NCI-H146 treated with DMSO at 0.1 percent for 48 hours (cell line): ENCODE results near the gene C16orf87.
A peak's percentile ranks its signal among the peaks of the same experiment; 100 is the strongest.
"Not testable (repeated sequence)": the region's sequence is repeated elsewhere in the genome, so short reads cannot be mapped to it uniquely, and the experiment has no call there.

Experiments
- DNase-seq: peaks from one replicate; lab custom pipeline; 2025; ENCODE audit not compliant: unreplicated experiment; lab: John Stamatoyannopoulos, UW

Gene C16orf87

GRCh38 chr16:46830902-46831647 lies at the start of gene C16orf87:
TSS of gene C16orf87 (minus strand) at chr16:46831180. CDS start at chr16:46831149, 31 bp downstream.
- peak; percentile 60 for DNase-seq

GRCh38 chr16:46875243-46875642 lies 44.3 kb upstream of the C16orf87 start:
- DNase-seq: no peak

- DNase-seq: no peak
Observed at GRCh38 chr16:46873201-46873600, 42.2 kb upstream of the C16orf87 start.

GRCh38 chr16:46871597-46871996 lies 40.6 kb upstream of the C16orf87 start:
- DNase-seq: no peak

- DNase-seq: not testable (repeated sequence)
Observed at GRCh38 chr16:46868891-46869290, 37.9 kb upstream of the C16orf87 start.

GRCh38 chr16:46867486-46867885 lies 36.5 kb upstream of the C16orf87 start:
- DNase-seq: not testable (repeated sequence)

GRCh38 chr16:46866286-46866685 lies 35.3 kb upstream of the C16orf87 start:
- DNase-seq: no peak

- DNase-seq: no peak
Observed at GRCh38 chr16:46862555-46863447, 31.8 kb upstream of the C16orf87 start.

GRCh38 chr16:46859719-46860152 lies 28.8 kb upstream of the C16orf87 start:
- DNase-seq: no peak

GRCh38 chr16:46858151-46858550 lies 27.2 kb upstream of the C16orf87 start:
- DNase-seq: no peak

GRCh38 chr16:46857368-46857945 lies 26.5 kb upstream of the C16orf87 start:
- peak; percentile 11 for DNase-seq

- no peak for DNase-seq
Observed at GRCh38 chr16:46855389-46855788, 24.4 kb upstream of the C16orf87 start.

- DNase-seq: no peak
Observed at GRCh38 chr16:46854846-46855245, 23.9 kb upstream of the C16orf87 start.

- DNase-seq: peak; percentile 26
Observed at GRCh38 chr16:46853713-46854443, 22.9 kb upstream of the C16orf87 start.

GRCh38 chr16:46852130-46852529 lies 21.1 kb upstream of the C16orf87 start:
- no peak for DNase-seq

GRCh38 chr16:46850619-46851555 lies 19.9 kb upstream of the C16orf87 start:
- DNase-seq: no peak

- DNase-seq: peak; percentile 3
Observed at GRCh38 chr16:46848768-46849764, 18.1 kb upstream of the C16orf87 start.

GRCh38 chr16:46845952-46846351 lies 15.0 kb upstream of the C16orf87 start:
- DNase-seq: no peak

GRCh38 chr16:46844771-46845170 lies 13.8 kb upstream of the C16orf87 start:
- no peak for DNase-seq
